ENCODE results near the gene CRP.
"Not testable (repeated sequence)": the region's sequence is repeated elsewhere in the genome, so short reads cannot be mapped to it uniquely, and the experiment has no call there.

CRP gene

DNA sequence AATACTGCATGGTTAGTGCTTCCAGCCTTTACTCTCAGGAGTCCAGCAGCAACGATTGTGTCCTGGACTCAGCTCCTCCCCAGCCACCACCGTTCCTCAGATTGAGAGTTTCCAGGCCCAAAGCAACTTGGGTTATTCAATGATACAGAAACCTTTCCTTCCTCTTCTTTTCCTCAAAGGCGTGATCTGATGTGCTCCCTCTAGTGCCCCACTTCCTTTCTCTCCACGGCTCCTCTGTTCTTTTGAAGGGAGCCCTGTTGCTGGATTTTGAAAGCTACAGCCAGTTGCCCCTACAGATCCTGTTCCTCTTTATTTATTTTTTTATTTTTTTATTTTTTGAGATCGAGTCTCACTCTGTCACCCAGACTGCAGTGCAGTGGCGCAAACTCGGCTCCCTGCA is 14.1 kb downstream of the CRP start:
- DNase-seq (ENCODE audit: low read depth in 1 of 2, low spot score in 1 of 2), result no peak

DNA sequence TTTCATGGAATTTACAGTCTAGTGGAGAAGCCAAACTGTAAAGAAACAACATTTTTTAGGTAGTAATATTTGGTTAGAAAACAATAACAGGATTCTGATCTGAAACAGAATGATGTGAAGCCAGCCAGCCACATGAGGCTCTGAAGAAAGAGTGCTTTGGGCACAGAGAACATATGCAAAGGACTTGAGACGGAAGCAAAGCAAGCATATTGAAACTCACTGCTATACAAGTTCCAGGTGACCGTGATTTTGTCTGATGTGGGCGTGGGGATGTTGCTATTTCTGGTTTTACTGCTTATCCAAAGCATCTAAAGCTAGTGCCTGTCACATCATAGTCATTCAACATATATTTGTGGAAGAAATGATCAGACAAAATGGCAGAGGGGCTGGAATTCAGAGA is 14.7 kb downstream of the CRP start:
- DNase-seq (ENCODE audit: low read depth in 1 of 2, low spot score in 1 of 2), result no peak

- no peak for DNase-seq (ENCODE audit: low read depth in 1 of 2, low spot score in 1 of 2)
Measured at GRCh38 chr1:159699246-159699645, 15.1 kb downstream of the CRP start.

DNA sequence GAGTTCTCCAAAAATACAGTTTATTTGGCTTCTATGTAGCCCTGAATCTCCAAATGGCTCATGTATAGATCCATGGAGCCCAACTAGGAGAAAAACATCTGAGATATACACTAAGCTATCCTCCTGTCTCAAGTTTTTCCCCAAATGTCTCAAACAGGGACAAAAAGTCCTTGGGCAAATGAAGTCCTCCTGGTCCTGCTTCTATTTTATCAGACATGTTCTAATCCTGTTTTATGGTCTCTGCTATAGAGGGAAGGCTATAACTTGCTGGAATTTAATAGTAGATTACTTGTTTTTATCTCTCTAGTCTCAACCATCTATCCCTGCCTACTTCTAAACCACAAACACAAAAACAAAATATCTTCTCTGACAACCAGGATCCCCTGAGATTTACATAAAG is 26.9 kb downstream of the CRP start:
- DNase-seq (ENCODE audit: low read depth in 1 of 2, low spot score in 1 of 2), result no peak

DNA sequence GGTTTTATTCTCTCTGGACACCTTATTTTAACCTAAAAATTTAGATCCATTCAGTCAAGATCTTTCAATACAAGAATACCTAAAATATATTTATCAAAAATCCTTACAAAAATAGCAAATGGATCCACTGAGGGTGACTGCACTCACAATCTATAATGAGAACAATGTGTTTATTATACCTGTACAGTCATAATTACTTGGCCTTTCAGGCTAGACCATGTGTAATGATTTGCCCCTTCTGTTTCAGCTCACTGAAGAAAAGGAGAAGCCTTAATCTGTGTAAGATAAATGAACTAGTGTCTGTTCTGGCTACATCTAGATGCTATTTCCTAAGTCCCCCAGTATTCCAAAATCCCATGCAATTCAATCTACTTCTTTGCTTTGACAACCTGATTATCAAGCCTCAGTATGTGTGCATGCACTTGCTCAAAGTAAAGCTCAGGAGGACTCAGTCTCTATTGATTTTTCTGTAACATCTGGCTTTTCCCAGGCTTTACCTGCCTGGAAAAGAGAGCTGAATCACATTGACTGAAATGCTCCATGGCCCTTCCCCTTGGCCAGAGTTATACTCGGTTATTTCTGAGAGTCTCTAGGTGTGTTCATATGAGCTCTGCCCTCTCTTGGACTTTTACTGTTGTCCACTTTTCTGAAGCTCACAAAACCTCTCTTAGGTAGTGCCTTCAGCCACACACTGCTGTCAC is 27.6 kb downstream of the CRP start:
- DNase-seq (ENCODE audit: low read depth in 1 of 2, low spot score in 1 of 2), result no peak

GRCh38 chr1:159678939-159679338 is 35.5 kb downstream of the CRP start:
- DNase-seq (ENCODE audit: low read depth in 1 of 2, low spot score in 1 of 2), result no peak

- no peak for DNase-seq (ENCODE audit: low read depth in 1 of 2, low spot score in 1 of 2)
Measured at GRCh38 chr1:159675046-159675445, 39.3 kb downstream of the CRP start.

DNA sequence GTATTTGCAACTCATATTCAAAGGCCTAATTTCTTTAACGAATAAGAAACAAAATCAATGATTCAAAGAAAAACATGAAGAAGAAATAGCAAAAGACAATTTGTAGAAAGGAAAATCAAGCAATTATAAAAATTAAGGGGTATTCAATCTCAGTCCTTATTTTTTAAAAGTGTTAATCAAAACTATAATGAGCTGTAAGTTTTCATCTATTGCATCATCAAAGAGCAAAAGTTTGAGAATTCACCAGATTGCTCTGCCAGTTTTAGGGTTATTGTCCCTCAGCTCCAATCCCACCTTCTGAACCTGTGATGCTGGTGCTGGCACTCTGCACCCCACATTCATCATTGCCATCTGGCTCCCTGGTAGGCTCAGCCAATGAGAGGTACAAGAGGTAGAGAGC is 42.0 kb downstream of the CRP start:
- not testable (repeated sequence) for DNase-seq (ENCODE audit: low read depth in 1 of 2, low spot score in 1 of 2)

DNA sequence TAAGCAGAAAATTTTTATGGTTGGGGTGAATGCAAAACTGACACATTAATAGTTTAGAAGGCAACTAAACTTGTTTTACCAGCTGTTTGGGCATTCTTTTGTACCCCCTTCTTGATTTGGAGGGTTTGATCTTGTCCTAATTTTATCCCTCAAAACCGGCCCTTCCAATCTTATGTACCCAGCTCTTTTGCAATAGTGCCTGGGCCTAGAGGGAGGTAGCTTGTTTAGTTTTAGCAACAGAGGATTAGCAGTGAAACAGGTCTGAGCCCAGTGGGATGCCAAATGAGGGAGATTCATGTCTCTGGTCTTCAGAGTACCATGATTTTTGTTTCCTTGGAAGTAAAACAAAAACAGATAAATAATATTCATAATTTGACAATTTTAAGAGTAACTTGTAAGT is 45.1 kb downstream of the CRP start:
- no peak for DNase-seq (ENCODE audit: low read depth in 1 of 2, low spot score in 1 of 2)

GRCh38 chr1:159668739-159669138 is 45.6 kb downstream of the CRP start:
- DNase-seq (ENCODE audit: low read depth in 1 of 2, low spot score in 1 of 2), result no peak

GRCh38 chr1:159664247-159664646 is 50.1 kb downstream of the CRP start:
- no peak for DNase-seq (ENCODE audit: low read depth in 1 of 2, low spot score in 1 of 2)

DNA sequence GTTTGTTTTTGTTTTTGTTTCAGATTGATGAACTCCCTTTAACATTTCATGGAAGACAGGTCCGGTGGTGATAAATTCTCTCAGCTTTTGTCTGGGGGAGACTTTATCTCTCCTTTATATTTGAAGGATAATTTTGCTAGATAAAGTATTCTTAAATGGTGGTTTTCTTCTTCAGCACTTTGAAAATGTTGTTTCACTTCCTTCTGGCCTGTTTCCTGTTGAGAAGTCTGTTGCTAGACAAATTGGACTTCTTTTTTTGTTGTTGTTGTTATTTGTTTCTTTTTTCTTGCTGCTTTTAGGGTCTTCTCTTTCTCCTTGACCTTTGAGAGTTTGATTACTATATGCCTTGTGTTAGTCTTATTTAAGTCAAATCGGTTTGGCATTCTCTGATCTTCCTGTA is 50.8 kb downstream of the CRP start:
- DNase-seq (ENCODE audit: low read depth in 1 of 2, low spot score in 1 of 2), result no peak
